ACC112 (cell line): ENCODE data around the gene HDGF.
A peak's percentile ranks its signal among the peaks of the same experiment; 100 is the strongest.

Experiments used
- H2AFZ ChIP-seq: fragments of 200-600 bp; sonication (generic); one replicate; pipeline ENCODE4 v1.6.0; 2017; ENCODE audit warnings: antibody characterized with exemption, low read length; ENCODE audit not compliant: unreplicated experiment
- H3K27ac ChIP-seq: fragments of 200-600 bp; sonication (generic); 2 replicates; pipeline ENCODE4 v1.5.1; 2014; ENCODE audit warnings: low read depth, mild to moderate bottlenecking, antibody characterized with exemption, low read length, moderate library complexity
- H3K27me3 ChIP-seq: fragments of 200-600 bp; sonication (generic); 2 replicates; pipeline ENCODE4 v1.6.1; 2014; ENCODE audit warnings: mild to moderate bottlenecking, antibody characterized with exemption, low read length, moderate library complexity, mixed read lengths; ENCODE audit not compliant: insufficient read depth
- H3K36me3 ChIP-seq: fragments of 200-600 bp; sonication (generic); 2 replicates; pipeline ENCODE4 v1.6.1; 2016; ENCODE audit warnings: mild to moderate bottlenecking, antibody characterized with exemption, low read length, moderate library complexity, mixed read lengths; ENCODE audit not compliant: insufficient read depth
- H3K4me1 ChIP-seq: fragments of 200-600 bp; sonication (generic); one replicate; pipeline ENCODE4 v1.6.1; 2016; ENCODE audit warnings: low read length, mixed read lengths; ENCODE audit not compliant: insufficient read depth, unreplicated experiment, control insufficient read depth
- H3K4me3 ChIP-seq: fragments of 200-600 bp; sonication (generic); 2 replicates; pipeline ENCODE4 v1.5.1; 2014; ENCODE audit warnings: mild to moderate bottlenecking, low read depth, low read length
- H3K79me2 ChIP-seq: fragments of 200-600 bp; sonication (generic); one replicate; pipeline ENCODE4 v1.6.0; 2016; ENCODE audit warnings: low read length; ENCODE audit not compliant: control insufficient read depth, unreplicated experiment, insufficient read depth

HDGF gene

DNA sequence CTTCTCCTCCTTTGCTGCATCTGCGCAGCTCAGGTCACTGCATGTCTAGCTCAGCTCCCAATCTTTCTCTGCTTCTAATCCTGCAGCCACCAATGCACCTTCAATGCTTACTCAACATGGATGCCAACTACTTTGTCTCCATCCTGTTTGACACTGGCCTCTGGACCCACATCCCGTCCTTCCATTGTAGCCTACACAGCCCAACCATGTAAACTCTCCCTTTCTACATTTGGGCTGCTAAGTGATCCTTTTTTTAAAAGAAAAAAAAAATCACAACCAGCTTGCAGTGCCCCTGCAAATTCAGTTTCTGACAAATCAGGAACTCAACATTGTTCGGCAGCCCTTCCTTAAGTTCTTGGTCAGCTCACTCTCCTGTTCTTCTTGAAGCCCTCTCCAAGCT, 36.6 kb downstream of the HDGF start:
- Histone ChIP-seq H3K4me1 (peaks cover 25% of the 10 kb centered on the region), H3K27ac (no peak overlapping the region), H3K36me3 (no peaks in the 10 kb centered on the region), H2AFZ (no peak overlapping the region), H3K4me3 (no peak overlapping the region), H3K79me2 (no peaks in the 10 kb centered on the region), H3K27me3 (no peaks in the 10 kb centered on the region)

DNA sequence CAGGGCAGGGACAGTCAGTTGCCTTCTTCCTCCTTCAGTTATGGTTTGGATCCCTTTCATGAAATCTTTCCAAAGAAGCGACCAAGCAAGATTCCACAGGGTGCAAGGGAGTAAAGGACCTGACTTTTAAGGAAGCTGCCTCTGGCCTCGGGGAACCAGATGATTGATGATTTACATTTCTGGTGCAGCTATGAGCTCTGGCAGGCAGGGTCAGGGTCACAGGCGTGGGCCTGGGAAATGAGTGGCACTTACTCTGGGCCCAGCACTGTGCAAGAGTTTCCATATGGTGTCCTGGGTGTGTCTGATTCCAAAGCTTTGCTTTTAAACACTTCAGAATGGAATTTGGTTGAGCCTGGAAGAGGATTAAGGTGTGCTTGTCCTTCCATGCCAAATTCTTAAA, 38.8 kb downstream of the HDGF start:
- Histone ChIP-seq H3K27ac (no peak overlapping the region), H3K36me3 (no peaks in the 10 kb centered on the region), H3K79me2 (no peaks in the 10 kb centered on the region), H2AFZ (no peak overlapping the region), H3K4me1 (peaks cover 46% of the 10 kb centered on the region), H3K27me3 (no peaks in the 10 kb centered on the region), H3K4me3 (no peak overlapping the region)

DNA sequence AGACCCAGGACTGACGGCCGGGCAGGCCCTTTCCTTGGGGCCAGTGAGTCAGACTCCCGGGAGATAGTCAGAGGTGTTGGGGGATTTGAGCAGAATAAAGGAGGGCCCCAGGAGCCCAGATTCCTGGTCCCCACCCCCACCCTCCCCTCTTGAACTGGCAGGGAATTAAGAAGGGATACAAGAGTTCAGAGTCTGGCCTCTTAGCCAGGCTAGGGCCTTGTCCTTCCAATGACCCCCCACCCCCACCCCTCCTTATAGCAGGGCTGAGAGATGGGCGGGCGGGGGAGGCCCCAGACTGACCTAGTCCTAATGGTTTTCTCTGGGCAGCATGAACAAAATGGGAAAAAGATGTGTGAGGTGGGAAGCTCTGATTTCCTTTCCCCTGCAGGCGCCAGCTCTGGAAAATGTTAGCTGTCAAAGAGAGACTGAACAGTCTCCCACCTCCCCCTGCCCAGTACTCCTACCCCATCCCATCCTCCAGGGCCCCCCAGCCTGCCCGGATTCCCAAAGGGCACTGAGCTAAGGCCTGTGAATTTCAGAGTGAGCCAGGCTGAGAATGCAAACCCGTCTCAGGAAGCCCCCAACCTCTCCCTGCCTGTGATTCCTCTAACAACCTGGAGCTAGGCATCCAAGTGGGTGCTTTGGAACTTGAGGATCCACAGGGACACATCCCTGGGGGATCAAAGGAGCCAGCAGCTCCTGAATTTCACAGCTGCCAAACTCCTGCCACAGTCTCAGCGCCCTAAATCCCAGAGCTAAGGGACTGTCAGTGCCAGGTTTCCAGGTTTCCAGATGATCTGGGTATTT, 40.3 kb downstream of the HDGF start:
- no peaks in the 10 kb centered on the region for H3K79me2 ChIP-seq
- no peaks in the 10 kb centered on the region for H3K27me3 ChIP-seq
- peaks cover 58% of the 10 kb centered on the region for H3K4me1 ChIP-seq
- H3K36me3 ChIP-seq = no peaks in the 10 kb centered on the region
- H2AFZ ChIP-seq = no peak overlapping the region
- no peak overlapping the region for H3K27ac ChIP-seq
- no peak overlapping the region for H3K4me3 ChIP-seq

- Histone ChIP-seq H3K4me1 (peaks cover 61% of the 10 kb centered on the region), H3K36me3 (no peaks in the 10 kb centered on the region), H3K27ac (no peak overlapping the region), H3K79me2 (no peaks in the 10 kb centered on the region), H3K27me3 (no peaks in the 10 kb centered on the region), H3K4me3 (no peak overlapping the region), H2AFZ (no peak overlapping the region)
Measured at GRCh38 chr1:156709757-156710489, 41.6 kb downstream of the HDGF start.

- Histone ChIP-seq H3K36me3 (no peaks in the 10 kb centered on the region), H3K4me1 (peaks cover 68% of the 10 kb centered on the region), H3K27ac (no peak overlapping the region), H3K79me2 (no peaks in the 10 kb centered on the region), H3K27me3 (no peaks in the 10 kb centered on the region), H2AFZ (no peak overlapping the region), H3K4me3 (no peak overlapping the region)
Measured at GRCh38 chr1:156709031-156709430, 42.4 kb downstream of the HDGF start.

- no peak overlapping the region for H2AFZ ChIP-seq
- no peak overlapping the region for H3K27ac ChIP-seq
- H3K27me3 ChIP-seq = no peaks in the 10 kb centered on the region
- no peak overlapping the region for H3K4me3 ChIP-seq
- no peaks in the 10 kb centered on the region for H3K79me2 ChIP-seq
- H3K36me3 ChIP-seq = no peaks in the 10 kb centered on the region
- H3K4me1 ChIP-seq = peaks cover 68% of the 10 kb centered on the region
Measured at GRCh38 chr1:156708218-156708661, 43.2 kb downstream of the HDGF start.

GRCh38 chr1:156707417-156708217, 43.9 kb downstream of the HDGF start:
- Histone ChIP-seq H3K36me3 (no peaks in the 10 kb centered on the region), H3K4me1 (peaks cover 63% of the 10 kb centered on the region), H2AFZ (no peak overlapping the region), H3K27me3 (no peaks in the 10 kb centered on the region), H3K27ac (no peak overlapping the region), H3K4me3 (no peak overlapping the region), H3K79me2 (no peaks in the 10 kb centered on the region)

DNA sequence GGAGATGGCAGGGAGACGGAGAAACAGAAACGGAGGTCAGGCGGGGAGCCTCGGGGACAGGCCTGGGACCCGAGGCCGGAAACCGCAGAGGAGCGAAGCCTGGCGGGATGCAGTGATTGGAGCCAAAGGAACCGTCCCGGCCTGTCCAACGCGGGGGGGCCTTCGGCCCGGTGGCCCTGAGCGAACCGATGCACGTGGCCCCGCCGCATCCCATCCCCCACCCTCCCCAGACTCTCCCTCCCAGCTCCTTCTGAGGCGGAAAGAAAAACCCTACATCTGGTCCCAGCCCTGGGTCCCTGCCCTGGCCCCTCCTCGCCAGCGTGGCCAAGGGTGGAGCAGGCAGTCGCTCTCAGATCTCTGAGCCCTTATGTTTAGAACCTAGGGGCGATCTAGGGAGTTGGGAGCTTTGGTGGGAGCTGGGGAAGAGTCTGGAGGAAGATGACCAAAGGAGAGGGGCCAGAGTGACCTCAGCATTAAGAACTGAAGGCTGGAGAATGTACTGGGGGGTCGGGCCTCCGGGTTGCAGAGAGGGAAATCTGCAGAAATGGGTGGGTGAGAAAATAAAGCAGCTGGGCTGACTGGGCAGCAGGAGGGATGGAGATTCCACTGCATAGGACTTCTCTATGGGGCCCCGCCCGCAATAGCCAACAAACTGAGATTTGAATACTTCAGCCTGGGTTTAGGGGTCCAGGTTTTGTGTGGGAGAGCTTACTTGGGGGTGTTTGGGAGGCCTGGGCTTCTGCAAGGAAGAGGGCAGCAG, 44.6 kb downstream of the HDGF start:
- no peaks in the 10 kb centered on the region for H3K27me3 ChIP-seq
- no peaks in the 10 kb centered on the region for H3K36me3 ChIP-seq
- no peaks in the 10 kb centered on the region for H3K79me2 ChIP-seq
- H2AFZ ChIP-seq = peak overlapping the region; percentile 27
- no peak overlapping the region for H3K27ac ChIP-seq
- H3K4me1 ChIP-seq = peaks cover 61% of the 10 kb centered on the region
- peak overlapping the region; percentile 71 for H3K4me3 ChIP-seq

- no peak overlapping the region for H3K27ac ChIP-seq
Measured at GRCh38 chr1:156705918-156706656, 45.4 kb downstream of the HDGF start.

More at GRCh38 chr1:156705918-156706656, 45.4 kb downstream of the HDGF start:
- Histone ChIP-seq H3K27me3 (no peaks in the 10 kb centered on the region), H3K4me3 (peak overlapping the region; percentile 71), H2AFZ (peak overlapping the region; percentile 27), H3K79me2 (no peaks in the 10 kb centered on the region), H3K4me1 (peaks cover 56% of the 10 kb centered on the region), H3K36me3 (no peaks in the 10 kb centered on the region)
